Skin of body (tissue), 2 donors: ENCODE results near the gene SERTAD2. TPM values are rescaled to one million over a fixed set of nuclear protein-coding genes. Genes with fewer than 3 reads are reported as not detected.

ENCODE experiments used
- DNase-seq: peaks from one replicate; lab custom pipeline; 2025; lab: John Stamatoyannopoulos, UW
- total RNA-seq: library from RNA; depleted of rRNA; stranded (reverse); fragments of >200 nt; gene quantifications from one replicate; pipeline ENCODE4 v1.2.3, GENCODE V29; 2014

Gene SERTAD2
- total RNA-seq, 1 donor from 2014 or later, result 18.7 TPM

DNA sequence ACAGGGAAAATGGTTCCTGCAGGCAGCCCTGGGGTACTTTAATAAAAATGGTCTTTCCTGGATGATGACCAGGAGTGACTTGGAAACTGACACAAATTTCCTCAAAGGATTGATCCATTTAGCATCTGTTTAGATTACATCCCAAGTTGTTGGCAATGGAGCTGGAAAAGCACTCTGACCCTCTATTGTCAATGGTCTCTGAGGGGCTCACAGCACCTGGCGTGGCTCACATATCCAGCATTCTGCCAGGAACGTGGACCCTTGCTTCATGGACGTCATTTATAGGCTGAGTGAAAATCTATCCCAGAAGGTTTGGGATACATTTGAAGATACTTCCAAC lies 43.8 kb downstream of the SERTAD2 start:
- DNase-seq, result no peak

DNA sequence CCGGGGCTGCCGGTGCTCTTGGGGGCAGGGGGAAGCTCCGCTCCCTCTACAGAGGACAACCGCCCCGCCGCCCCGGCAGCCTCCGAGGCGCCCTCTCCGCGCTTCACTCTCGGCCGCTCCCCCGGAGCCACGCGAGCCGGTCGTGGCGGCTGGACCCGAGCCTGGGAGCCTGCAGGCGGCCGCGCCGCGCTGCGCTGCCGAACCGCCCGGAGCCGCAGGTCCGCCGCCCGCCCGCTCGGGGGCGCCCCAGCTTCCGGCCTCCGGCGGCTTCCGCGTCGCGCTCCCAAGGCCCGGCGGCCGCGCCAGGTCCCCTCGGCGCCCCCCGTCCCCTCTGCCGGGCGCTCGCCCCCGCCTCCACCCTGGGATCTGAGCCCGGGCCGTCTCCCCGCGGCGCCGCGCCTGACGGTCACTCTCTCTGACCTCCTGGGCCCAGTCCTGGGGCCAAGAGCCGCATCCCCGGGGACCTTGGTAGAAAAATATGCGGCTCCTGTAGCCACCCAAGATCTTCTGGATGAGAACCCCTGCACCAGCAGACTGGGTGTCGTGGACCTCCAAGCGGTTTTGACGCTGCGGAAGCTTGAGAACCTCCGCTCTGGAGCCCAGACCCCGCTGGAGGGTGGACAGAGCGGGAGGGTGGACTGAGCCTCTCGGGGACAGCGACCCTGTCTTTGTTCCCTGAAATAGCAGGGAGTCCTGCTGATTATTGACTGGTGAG lies 44.3 kb downstream of the SERTAD2 start:
- DNase-seq, result no peak

DNA sequence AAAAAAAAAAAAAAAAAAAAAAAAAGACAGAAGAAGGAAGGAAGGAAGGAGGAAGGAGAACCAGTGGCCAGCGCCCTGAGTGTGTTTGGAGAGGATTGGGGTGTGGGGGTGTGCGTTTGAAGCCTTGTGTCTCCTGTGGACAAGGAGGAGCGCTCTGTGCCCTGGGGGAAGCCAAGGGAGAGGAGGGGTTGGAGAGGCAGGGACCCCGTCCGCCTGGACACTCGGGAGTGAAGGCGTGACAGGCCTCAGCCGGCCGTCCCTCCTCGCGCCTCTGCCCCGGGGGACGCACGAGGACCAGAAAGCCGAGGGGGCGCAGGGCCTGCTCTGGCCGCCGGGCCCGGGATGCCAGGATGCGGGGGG lies 44.9 kb downstream of the SERTAD2 start:
- DNase-seq, result no peak

DNA sequence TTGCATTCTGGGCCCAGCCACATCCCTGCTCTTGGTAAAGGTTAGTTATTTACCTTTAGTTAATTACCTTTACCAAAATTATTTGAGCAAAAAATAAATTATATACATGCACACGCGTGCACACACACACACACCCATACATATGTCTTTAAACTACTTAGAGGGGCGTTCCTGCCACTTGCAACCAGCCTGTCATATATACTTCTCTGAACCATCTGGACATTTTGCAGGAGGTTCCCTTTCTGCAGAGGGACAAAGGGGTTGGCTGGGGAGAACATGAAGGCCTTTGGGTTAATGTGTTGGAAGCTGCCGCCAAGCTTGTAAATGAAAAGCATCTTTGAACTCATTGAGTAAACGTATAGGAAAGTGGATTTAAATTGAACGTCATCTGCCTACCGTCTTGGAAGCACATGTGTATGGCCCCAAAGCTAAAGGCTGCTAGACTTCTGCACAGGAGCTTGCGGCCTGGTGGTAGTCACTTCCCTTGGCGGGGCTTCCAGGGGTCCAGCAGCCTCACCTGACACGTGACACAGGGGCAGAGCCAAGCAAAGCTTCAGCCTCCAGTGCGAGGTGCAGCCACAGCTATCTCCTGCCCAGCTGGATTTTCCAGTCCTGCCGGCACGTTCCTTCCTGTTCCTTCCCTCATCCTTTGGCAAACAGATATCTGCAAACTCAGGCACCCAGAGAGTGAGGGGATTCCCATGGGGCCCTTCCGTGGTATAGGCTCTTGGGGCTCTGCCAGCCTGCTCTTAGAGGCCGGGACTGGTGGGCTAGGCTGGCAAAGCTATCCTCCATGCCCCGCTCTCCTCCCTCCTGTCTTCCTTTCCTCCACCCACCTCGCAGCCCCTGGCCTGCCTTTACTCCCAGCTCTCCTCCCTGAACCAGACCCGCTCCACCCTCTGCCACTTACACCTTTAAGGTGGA lies 46.1 kb downstream of the SERTAD2 start:
- DNase-seq, result peak; percentile 53

DNA sequence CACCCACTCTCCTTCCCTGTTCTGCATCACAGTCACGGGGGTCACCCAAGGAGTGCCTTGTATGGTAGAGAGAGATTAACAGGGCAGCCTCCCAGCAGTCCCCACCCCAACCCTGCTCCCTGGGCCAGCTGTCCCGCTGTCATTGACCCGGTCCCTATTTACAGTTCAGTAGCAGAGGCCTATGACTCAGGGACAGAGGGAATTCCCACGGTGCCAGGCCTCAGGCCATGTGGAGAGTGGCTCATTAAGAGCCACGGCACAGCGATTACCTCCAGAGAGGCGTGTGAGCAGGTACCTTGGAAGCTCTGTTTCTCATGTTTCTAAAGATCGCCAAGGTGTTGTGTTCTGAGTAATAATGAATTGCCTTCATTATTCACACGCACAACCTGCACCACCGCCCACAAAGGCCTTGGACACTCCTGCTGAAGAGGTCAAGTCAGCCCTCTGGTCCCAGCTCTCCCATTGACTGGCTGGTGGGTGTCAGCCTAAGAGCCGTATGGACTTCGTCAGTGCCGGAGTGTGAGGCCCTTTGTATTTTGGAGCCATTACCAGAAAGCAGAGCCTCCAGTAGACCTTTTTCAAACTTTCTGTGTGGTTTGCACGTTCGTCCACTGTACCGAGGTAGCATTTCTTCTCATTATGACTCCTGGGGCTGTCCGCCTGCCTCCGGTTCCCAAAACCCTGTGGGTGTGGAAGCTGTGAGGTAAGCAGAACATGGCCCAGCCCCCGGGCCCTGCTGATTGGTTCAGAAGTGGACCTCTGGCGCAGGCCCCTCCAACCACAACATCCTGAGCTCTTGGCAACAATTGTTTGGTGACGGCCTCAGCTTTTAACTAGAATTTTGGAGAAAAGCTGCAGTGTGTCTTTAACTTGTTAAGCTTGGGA lies 47.0 kb downstream of the SERTAD2 start:
- peak; percentile 59 for DNase-seq

DNA sequence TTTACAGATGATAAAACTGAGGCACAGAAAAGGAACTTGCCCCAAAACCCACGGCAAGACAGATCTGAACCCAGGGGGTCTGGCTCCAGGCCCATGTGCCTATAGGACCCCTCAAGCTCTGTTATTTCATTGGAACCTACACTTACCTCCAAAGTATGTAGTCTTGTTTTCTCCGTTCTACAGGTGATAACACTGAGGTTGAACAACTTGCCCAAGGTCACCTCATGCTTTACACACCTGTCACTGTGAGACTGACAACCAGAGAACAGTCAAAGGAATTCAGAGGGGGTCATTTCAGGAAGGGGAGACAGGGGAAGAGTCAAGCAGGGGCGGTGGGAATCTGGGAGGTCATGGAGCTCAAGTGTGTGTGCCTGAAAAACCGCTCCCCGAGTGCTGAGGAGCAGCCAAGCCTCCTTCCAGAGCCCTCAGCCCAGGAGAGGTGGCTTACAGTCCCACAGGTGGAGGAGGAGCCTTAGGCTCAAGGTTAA lies 47.7 kb downstream of the SERTAD2 start:
- no peak for DNase-seq

DNA sequence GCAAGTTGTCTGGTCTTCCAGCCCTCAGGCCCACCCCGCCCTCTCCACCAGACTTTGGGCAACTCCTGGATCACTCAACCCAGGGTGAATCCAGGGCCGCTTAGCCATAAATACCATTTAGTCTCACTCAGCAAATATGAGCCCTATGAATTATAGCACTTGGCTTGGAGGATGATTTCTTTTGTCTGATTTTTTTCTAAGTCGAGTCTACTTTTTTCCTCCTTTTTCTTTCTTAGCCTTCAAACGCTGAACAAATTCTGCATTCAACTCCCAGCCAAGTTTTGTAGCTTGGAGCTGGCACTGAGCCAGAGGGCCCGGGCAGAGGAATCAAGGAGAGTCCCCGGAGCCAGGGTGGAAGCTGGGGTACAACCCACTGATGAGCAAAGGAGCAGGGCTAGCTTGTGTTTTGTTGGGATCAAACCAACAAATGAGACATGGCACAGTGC lies 48.7 kb downstream of the SERTAD2 start:
- peak; percentile 74 for DNase-seq

DNA sequence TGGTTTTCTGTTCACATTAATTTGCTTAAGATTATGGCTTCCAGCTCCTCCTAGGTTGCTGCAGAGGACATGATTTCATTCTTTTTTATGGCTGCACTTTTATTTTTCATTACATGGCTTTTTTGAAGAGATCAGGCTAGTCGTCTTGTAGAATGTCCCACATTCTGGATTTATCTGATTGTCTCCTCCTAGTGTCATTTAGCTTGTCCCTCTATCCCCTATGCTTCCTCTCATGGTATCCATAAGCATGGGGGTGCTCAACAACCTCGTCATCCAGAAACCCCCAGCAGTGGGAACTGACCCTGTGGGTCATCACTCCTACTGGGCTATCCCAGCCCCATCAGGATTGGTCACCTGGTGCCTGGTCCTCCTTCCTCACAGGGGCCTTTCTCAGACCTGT lies 49.6 kb downstream of the SERTAD2 start:
- no peak for DNase-seq

DNA sequence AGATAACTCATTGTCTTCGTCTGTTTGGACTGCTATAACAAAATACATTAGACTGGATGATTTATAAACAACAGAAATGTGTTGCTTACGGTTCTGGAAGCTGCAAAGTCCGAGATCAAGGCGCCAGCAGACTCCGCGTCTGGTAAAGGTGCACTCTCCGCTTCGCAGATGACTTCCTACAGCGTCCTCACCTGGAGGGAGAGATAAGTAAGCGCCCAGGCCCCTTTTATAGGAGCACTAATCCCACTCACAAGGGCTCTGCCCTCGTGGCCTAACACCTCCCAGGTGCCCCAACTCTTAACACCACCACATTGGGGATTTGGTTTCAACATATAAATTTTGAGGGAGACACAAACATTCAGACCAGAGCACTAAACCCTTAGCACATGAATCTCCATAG lies 51.3 kb downstream of the SERTAD2 start:
- DNase-seq, result no peak

DNA sequence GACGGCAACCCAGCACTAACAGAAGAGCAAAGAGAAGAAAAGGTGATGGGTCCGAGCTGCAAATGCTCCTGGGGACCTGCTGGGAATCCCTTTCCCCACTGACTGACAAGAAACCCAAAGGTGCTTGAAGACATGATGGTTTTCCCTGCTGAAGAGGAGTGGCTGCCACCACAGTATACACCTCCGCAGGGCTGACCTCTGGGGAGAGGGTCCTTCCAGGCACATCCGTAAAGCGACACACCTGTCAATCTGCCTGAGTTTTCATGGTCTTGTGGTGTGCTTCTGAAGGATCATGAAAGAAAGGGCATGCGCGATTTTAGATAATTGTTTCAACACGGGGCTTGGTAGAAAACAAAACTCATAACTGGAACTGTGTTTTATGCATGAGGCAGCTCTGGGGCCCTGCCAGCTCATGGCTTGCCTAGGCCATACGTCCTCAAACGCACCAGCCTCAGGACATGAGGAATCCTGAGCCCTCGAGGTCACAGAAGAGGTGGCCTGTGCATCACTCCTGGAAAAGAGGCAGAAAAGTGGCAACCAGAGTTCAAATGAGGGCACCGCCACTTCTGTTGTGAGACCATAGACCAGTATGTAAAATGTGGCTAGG lies 51.8 kb downstream of the SERTAD2 start:
- no peak for DNase-seq

DNA sequence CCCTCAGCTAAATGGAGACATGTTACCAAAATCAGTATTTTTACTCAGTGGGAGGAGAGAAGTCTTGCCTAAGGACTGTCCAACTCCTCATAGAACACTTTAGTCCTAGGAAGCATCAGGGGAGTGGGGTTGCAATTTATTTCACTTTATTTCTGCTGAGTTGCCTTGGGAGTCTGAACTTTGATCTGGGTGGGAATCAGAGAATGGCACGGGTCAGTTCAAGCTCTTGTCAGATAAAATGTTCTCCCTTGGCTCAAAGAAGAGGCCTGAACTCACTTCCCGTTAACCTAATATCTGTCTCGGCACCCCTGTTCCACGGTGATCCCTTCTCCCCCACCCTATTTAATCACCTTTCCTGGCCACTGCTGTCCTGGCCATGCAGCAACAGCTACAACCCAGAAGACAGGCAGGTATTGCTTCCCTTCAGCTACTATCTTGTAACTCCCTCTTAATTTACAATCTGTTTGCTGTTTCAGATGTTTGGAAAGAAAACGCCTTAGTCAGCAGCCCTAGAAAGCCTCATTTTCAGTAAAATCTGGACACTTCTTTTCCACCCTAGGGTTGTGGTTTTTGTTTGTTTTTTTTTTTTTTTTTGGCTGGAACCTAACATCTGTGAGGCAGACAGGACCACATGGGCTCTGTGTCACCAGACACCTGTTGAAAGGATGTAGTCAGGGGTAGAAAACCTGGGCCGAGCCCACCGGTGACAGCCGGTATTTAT lies 52.5 kb downstream of the SERTAD2 start:
- DNase-seq, result peak; percentile 27

DNA sequence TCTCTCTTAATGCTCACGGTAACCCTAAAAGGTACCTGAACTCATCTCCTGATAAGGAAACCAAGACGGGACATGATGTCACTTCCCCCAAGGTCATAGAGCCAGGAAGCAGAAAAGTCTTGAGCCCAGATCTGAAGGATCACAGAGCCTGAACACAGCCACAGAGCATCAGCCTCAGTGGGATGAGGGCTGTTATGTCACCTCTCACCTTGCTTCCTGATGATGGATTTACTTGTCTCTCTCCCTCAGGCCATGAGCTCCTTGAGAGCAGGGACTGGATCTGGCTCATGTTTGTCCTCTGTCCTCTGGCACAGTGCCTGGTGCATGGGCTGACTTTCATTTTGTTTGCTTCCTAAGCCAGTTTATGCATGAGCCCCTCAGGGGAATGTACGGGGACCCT lies 54.2 kb downstream of the SERTAD2 start:
- DNase-seq, result no peak

DNA sequence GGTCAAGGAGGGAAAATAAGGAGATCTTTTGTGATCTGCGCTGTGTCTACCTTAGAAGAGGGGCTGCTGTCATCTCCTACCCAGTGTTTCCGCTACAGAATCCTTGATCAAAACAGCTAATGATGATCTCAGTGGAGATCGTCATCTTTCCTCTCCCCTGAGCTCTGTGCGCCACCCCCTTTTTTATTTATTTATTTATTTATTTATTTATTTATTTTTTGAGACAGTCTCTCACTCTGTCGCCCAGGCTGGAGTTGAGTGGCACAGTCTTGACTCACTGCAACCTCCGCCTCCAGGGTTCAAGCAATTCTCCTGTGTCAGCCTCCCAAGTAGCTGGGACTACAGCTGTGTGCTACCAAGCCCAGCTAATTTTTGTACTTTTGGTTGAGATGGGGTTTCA lies 55.5 kb downstream of the SERTAD2 start:
- DNase-seq, result no peak

DNA sequence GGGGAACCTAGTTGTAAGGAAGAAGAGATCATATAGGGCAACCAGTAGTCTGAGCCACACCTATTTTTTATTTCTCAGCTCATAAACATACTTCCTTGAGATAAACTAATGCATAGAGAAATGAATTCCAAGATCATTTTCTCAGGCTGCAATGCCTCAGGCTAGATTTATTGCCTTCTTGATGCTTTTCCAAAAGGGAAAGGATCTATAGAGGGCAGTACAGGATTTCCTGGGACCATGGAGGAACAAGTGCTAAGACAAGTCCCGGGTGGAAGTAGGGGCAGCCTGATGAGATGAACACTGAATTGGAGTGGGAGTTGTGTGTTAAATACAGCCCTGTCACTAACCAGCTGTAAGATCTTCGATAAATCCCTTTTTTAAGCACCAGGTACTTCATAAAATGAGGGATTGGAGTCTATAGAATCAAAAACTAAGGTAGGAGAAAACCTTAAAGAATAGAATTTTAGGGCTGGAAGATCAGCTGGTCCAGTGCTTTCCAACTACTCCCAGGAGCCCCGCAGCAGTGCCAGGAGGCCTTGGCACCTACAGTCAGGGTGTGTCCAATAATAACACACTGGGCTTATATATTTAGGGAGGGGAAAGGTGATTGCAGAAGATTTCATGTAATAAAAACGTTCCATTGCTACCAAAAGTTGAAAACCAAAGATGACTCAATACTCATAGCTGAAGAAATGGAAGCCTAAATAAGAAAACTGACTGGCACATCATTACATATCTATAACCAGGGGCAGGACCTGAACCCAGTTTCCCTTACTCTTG lies 58.1 kb downstream of the SERTAD2 start:
- no peak for DNase-seq

DNA sequence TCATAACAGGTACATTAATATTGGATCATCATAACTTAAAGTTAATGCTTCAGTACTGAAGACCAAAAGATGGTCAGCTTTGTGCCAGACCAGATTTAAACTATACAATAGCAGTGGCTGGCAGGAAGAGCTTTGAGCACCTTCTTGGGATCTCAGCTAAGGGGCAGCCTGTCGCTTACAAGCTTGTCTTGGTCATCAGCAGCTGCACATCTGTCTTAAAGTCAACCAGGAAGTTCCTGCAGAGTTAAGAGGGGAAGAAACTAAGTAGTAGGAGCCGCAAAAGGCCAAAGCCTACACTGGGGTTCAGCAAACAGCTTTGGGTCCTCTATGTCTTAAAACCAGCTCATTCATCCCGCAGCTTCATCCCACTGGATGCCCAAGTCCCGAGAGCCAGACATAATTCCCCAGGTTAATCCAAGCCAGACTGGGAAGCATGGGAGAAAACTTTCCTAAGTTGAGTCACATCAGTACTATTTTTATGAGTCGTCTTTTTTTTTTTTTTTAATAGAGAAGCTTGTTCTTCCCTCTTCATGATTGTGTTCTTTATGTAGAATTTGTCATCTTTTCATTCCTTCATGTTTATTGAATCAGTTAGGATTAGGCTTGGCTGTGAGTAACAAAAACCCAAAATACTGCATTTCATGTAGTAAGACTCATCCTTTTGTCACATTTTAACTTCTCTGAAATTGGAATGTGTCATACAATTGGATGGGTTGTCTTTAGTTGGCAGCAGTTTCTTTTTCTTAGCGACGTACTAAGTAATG lies 59.3 kb downstream of the SERTAD2 start:
- no peak for DNase-seq

DNA sequence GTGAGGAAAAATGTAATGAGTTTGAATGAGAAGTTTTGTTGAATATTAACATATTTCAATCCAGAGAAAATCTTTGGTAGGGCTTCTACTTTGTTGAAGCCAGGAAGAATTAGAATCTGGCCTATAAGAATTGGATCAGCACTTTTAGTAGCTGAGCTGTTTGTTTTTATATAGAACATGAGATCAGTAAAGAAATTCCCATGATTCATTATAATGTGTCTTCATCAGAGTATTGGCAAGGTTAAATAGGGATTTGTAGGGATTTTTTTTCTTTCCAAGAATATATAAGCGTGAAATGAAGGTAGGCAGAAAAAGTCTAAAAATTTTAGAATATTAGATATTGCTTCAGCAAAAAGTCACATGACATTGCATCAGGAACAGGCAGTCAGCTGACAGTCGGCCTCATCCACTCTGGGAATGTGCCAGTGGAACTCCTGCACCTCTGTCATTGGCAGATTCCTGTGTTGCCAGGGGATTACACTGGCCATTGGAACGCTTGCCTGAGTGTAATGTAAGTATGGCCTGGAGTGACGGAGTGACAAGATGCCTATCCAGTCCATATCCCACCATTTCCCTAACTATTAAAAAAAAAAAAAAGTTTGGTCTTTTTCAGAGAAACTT lies 60.6 kb downstream of the SERTAD2 start:
- no peak for DNase-seq

DNA sequence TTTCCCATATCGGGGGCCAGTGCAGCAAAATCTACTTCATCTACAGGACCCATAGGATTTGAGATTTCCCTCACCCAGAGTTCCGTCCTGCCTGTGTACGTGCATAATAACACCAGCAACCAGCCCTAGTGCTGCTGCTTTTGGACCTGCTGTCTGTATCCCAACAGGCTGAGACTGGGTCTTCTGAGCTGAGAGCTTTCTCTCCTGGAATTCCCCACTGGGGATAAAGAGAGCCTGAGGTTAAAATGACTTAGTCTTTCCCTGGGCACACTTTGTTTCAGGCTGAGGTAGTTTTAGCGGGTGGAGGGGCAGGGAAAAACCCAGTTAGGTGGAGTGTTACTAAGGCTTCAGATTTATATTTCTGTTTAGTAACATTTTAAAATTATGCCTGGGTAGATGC lies 62.5 kb downstream of the SERTAD2 start:
- DNase-seq, result no peak

DNA sequence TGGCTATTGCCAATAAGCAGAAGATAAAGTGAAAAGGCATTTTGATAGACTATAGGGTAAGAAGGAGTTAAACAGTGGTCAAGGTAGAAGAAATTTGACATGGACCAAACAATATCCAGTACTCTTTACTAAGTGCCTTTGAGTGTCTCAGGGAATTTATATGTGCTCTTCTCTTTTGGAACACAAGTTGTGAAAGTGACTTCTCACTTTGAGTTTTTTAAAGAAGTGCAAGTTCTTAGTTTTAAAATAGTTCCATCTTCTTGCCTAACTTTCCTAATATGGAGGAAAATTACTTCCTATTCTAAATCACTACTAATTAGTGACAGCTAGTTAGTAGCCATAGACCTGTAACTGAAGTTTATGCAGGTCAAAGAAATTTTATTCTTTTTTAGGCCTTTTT lies 66.2 kb downstream of the SERTAD2 start:
- DNase-seq, result no peak
